HG02870 (cell line): ENCODE data around the gene TBC1D8.
A peak's percentile ranks its signal among the peaks of the same experiment; 100 is the strongest.
"Not testable (repeated sequence)": the region's sequence is repeated elsewhere in the genome, so short reads cannot be mapped to it uniquely, and the experiment has no call there.

Experiments
- ATAC-seq: cut with Tn5 transposase; IDR thresholded peaks from one replicate; pipeline ENCODE4 v1.9.1; 2021; ENCODE audit warnings: mild to moderate bottlenecking, moderate library complexity; ENCODE audit not compliant: unreplicated experiment

The TBC1D8 gene

DNA sequence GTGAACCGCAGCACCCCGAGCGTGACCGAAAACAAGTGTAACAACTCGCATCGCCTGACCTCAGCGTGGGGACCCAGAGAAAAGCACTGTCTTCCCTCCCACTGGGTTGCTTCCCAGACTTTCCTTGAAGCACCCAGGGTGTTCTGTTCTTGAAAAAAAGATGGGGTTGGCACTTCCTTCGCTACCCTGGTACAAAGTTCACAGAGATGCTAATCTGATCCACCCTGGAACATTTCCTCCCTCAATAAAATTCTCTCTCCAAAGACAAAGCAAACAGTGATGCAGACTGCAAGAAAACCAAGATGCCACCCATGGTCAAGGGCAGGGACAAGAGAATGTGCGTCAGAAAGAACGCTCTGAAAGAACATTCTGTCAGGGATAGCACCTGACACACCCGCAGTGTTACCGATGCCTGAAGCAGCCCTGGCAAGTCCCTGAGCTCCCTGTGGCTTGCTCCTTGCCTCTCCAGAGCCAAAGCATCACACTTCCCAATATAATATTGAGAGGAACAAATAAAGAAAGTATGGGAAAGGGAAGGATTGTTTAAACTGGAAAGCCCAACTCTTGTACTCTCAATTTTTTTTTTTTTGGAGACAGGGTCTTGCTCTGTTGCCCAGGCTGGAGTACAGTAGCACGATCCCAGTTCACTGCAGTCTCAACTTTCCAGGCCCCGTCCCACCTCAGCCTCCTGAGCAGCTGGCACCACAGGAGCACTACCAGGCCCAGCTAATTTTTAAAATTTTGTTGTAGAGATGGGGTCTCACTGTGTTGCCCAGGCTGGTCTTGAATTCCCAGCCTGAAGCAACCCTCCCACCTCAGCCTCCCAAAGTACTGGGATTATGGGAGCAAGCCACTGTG lies 70.7 kb downstream of the TBC1D8 start:
- no peak for ATAC-seq

GRCh38 chr2:101076581-101076980 lies 74.6 kb downstream of the TBC1D8 start:
- ATAC-seq: no peak

- peak; percentile 65 for ATAC-seq
Measured at GRCh38 chr2:101064868-101065549, 86.2 kb downstream of the TBC1D8 start.

GRCh38 chr2:101064505-101064867 lies 86.7 kb downstream of the TBC1D8 start:
- peak; percentile 38 for ATAC-seq

GRCh38 chr2:101064125-101064502 lies 87.1 kb downstream of the TBC1D8 start:
- peak; percentile 26 for ATAC-seq

GRCh38 chr2:101063352-101064124 lies 87.6 kb downstream of the TBC1D8 start:
- no peak for ATAC-seq

- no peak for ATAC-seq
Measured at GRCh38 chr2:101058386-101058785, 92.8 kb downstream of the TBC1D8 start.

GRCh38 chr2:101057051-101057933 lies 93.9 kb downstream of the TBC1D8 start:
- ATAC-seq: no peak

- no peak for ATAC-seq
Measured at GRCh38 chr2:101053117-101053516, 98.1 kb downstream of the TBC1D8 start.

DNA sequence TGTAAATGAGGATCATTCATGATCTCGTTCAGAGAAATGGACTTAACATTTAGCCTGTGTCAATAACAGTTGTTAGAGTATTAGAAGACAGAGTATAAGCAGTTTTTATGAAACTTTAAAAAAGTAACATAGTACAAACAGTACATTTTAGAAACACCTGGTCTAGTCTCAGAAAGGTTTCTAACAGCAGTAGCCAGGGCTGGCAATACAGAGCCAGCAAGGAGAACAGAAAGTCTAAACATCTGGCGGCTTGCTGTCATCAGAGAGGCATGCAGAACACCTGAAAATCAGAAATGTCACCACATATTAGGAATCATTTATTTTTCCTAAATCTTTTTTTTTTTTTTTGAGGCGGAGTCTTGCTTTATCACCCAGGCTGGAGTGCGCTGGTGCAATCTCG lies 99.0 kb downstream of the TBC1D8 start:
- ATAC-seq: peak; percentile 66

GRCh38 chr2:101050886-101051285 lies 100.3 kb downstream of the TBC1D8 start:
- not testable (repeated sequence) for ATAC-seq

GRCh38 chr2:101048756-101049155 lies 102.4 kb downstream of the TBC1D8 start:
- no peak for ATAC-seq

GRCh38 chr2:101047774-101048173 lies 103.4 kb downstream of the TBC1D8 start:
- ATAC-seq: no peak

- no peak for ATAC-seq
Measured at GRCh38 chr2:101047075-101047766, 104.0 kb downstream of the TBC1D8 start.

DNA sequence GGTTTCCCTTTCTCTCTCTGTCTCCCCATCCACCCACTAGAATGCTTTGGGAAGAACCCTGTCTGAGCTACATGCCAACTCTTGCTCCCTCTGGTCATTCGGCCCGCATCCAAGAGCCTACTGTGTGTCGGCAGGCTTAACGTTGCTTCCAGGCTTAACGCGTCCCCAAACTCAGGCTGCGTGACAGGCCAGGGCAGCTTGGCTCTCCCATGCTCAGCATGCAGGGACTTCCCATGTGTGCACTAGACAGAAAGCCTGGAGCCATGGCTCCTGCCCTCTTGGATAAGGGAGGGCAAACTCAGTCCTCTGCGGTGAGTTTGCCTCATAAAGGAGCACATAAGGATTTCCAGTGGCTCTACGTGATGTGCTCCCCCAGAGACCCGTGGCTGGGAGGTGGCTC lies 105.9 kb downstream of the TBC1D8 start:
- no peak for ATAC-seq

DNA sequence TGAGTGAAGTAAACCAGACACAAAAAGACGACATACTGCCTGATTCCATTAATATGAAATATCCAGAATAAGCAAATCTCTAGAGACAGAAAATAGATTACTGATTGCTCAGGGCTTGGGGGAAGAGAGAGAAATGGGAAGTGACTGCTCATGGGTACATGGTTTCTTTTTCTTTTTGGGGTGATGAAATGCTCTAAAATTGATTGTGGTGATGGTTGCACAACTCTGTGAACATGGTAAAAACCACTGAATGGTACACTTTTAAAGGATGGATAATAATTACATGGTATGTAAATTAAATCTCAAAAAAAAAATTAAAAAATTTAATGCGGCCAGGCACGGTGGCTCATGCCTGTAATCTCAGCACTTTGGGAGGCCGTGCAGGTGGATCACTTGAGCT lies 109.8 kb downstream of the TBC1D8 start:
- ATAC-seq: no peak

- no peak for ATAC-seq
Measured at GRCh38 chr2:101040761-101041160, 110.4 kb downstream of the TBC1D8 start.

- no peak for ATAC-seq
Measured at GRCh38 chr2:101040072-101040471, 111.1 kb downstream of the TBC1D8 start.

GRCh38 chr2:101038455-101039255 lies 112.5 kb downstream of the TBC1D8 start:
- ATAC-seq: no peak
